Left ventricle myocardium inferior (tissue), 1 donor: ENCODE results near the gene SLC39A13. TPM values are rescaled to one million over a fixed set of nuclear protein-coding genes. Genes with fewer than 3 reads are reported as not detected.

Source experiments
- DNase-seq: peaks from one replicate; pipeline ENCODE4 v3.0.0-alpha.2; 2020
- H3K27ac ChIP-seq: fragments of 200-600 bp; replicated peaks from 2 replicates; pipeline ENCODE4 v1.8.0; 2021
- H3K27me3 ChIP-seq: fragments of 200-600 bp; 2 replicates; pipeline ENCODE4 v1.8.0; 2021; ENCODE audit warnings: low read depth
- H3K36me3 ChIP-seq: fragments of 200-600 bp; 2 replicates; pipeline ENCODE4 v1.8.0; 2021
- H3K4me1 ChIP-seq: fragments of 200-600 bp; 2 replicates; pipeline ENCODE4 v1.8.0; 2021
- H3K4me3 ChIP-seq: fragments of 200-600 bp; 2 replicates; pipeline ENCODE4 v1.8.0; 2021; ENCODE audit warnings: mild to moderate bottlenecking, moderate library complexity
- H3K9me3 ChIP-seq: fragments of 200-600 bp; replicated peaks from 2 replicates; pipeline ENCODE4 v1.8.0; 2021
- intact Hi-C: fragments of 100-400 bp; cut with micrococcal nuclease; formaldehyde crosslinking; loops from one replicate; pipeline ENCODE4 v1.11.0; 2022
- total RNA-seq: library from RNA; stranded (reverse); fragmentation: NEBNext Ultra II Directional; extraction: Animal tissue kit (Norgen Biotek cat#: 25700); gene quantifications from one replicate; pipeline ENCODE4 v1.2.1, GENCODE V29; 2021
- TF ChIP-seq, protein P1 (sequence below): fragments of 200-600 bp; IDR thresholded peaks from 2 replicates; pipeline ENCODE4 v1.8.0; 2021; ENCODE audit warnings: antibody characterized with exemption, mild to moderate bottlenecking, borderline replicate concordance
- donor health status: DM: no; HTN: yes; CAD: no; lungs with severe emphysema.

SLC39A13 gene
- total RNA-seq, 1 donor from 2014 or later: 36.5 TPM

GRCh38 chr11:47446833-47447232 lies 38.4 kb downstream of the SLC39A13 start:
- Histone ChIP-seq H3K27me3 (no peaks in the 10 kb centered on the region), H3K4me3 (no peak overlapping the region), H3K27ac (no peak overlapping the region), H3K36me3 (no peaks in the 10 kb centered on the region), H3K4me1 (peaks cover 12% of the 10 kb centered on the region), H3K9me3 (no peaks in the 10 kb centered on the region)
- intact Hi-C loops: loop anchor here (10.0 kb wide), 1 partner anchor 62 kb away; no protein-coding TSS in a partner anchor
- TF ChIP-seq, protein P1, sequence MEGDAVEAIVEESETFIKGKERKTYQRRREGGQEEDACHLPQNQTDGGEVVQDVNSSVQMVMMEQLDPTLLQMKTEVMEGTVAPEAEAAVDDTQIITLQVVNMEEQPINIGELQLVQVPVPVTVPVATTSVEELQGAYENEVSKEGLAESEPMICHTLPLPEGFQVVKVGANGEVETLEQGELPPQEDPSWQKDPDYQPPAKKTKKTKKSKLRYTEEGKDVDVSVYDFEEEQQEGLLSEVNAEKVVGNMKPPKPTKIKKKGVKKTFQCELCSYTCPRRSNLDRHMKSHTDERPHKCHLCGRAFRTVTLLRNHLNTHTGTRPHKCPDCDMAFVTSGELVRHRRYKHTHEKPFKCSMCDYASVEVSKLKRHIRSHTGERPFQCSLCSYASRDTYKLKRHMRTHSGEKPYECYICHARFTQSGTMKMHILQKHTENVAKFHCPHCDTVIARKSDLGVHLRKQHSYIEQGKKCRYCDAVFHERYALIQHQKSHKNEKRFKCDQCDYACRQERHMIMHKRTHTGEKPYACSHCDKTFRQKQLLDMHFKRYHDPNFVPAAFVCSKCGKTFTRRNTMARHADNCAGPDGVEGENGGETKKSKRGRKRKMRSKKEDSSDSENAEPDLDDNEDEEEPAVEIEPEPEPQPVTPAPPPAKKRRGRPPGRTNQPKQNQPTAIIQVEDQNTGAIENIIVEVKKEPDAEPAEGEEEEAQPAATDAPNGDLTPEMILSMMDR: no peak
- DNase-seq: no peak

GRCh38 chr11:47447906-47448305 lies 39.5 kb downstream of the SLC39A13 start:
- intact Hi-C loops: loop anchor here (10.0 kb wide), 1 partner anchor 63 kb away; no protein-coding TSS in a partner anchor
- Histone ChIP-seq H3K27me3 (no peaks in the 10 kb centered on the region), H3K36me3 (no peaks in the 10 kb centered on the region), H3K4me1 (peaks cover 7% of the 10 kb centered on the region), H3K4me3 (no peak overlapping the region), H3K27ac (no peak overlapping the region), H3K9me3 (no peaks in the 10 kb centered on the region)
- DNase-seq: no peak
- TF ChIP-seq, protein P1: no peak

- intact Hi-C loops: loop anchor here (10.0 kb wide), 1 partner anchor 64 kb away; no protein-coding TSS in a partner anchor
- peak; percentile 32 for DNase-seq
- no peak within 1 kb of the TSS for H3K27ac ChIP-seq
- no peak within 1 kb of the TSS for H3K4me3 ChIP-seq
- H3K9me3 ChIP-seq: no peaks in the 10 kb centered on the region
- no peaks in the 10 kb centered on the region for H3K36me3 ChIP-seq
- H3K4me1 ChIP-seq: no peaks in the 10 kb centered on the region
- TF ChIP-seq, protein P1: no peak
- H3K27me3 ChIP-seq: no peaks in the 10 kb centered on the region
Measured at GRCh38 chr11:47448566-47449427, 40.4 kb downstream of the SLC39A13 start, which contains the start of gene RAPSN. RAPSN (minus strand) TSS chr11:47449136; CDS start chr11:47448964, 172 bp downstream.

GRCh38 chr11:47449541-47449940 lies 41.2 kb downstream of the SLC39A13 start:
- no peak for DNase-seq
- intact Hi-C loops: loop anchor here (10.0 kb wide), 1 partner anchor 65 kb away; no protein-coding TSS in a partner anchor

GRCh38 chr11:47451436-47451835 lies 43.0 kb downstream of the SLC39A13 start:
- intact Hi-C loops: no loop called here
- DNase-seq: no peak

More at GRCh38 chr11:47449541-47449940, 41.2 kb downstream of the SLC39A13 start:
- Histone ChIP-seq H3K27me3 (no peaks in the 10 kb centered on the region), H3K36me3 (no peaks in the 10 kb centered on the region), H3K27ac (no peak overlapping the region), H3K9me3 (no peaks in the 10 kb centered on the region), H3K4me1 (no peaks in the 10 kb centered on the region), H3K4me3 (no peak overlapping the region)
- TF ChIP-seq, protein P1: no peak

More at GRCh38 chr11:47451436-47451835, 43.0 kb downstream of the SLC39A13 start:
- H3K9me3 ChIP-seq: no peaks in the 10 kb centered on the region
- no peaks in the 10 kb centered on the region for H3K27me3 ChIP-seq
- TF ChIP-seq, protein P1: no peak
- no peak overlapping the region for H3K4me3 ChIP-seq
- no peak overlapping the region for H3K27ac ChIP-seq
- H3K4me1 ChIP-seq: no peaks in the 10 kb centered on the region
- H3K36me3 ChIP-seq: no peaks in the 10 kb centered on the region
